HepG2 (cell line): Measurements from ENCODE around the gene KLHL13. TPM values are rescaled to one million over a fixed set of nuclear protein-coding genes. Genes with fewer than 3 reads are reported as not detected.

Experiments
- ATAC-seq: fragments of 200-7000 bp; cut with Tn5 transposase; 3 replicates; pipeline ENCODE4 v1.9.1; 2020; ENCODE audit warnings: mild to moderate bottlenecking, moderate library complexity
- BruUV-seq: library from RNA; stranded (reverse); fragments of 400-500 nt; replicated peaks from 2 replicates; lab custom pipeline; 2021; lab: Mats Ljungman, UMichigan
- CTCF ChIA-PET: fragments of 300-600 bp; formaldehyde crosslinking; extraction: SDS; loops from one replicate; lab custom pipeline; 2021; ENCODE audit warnings: low total read pairs, inconsistent platforms, low intra/inter-chr PET ratio; lab: Yijun Ruan, JAX
- POLR2A ChIA-PET: fragments of 350-600 bp; sonication (Branson Sonifier 250); formaldehyde crosslinking; loops from one replicate; lab custom pipeline; 2020; ENCODE audit warnings: antibody characterized with exemption, inconsistent platforms; lab: Yijun Ruan, JAX
- DNase-seq: peaks from one replicate; pipeline ENCODE4 v3.0.0-alpha.2; 2015; ENCODE audit warnings: low spot score
- FAIRE-seq: peaks from 3 replicates; lab custom pipeline; 2011; peaks lifted over from hg19 to GRCh38; lab: Jason Lieb, UNC
- H2AFZ ChIP-seq: one replicate; pipeline ENCODE4 v1.6.1; 2011; ENCODE audit warnings: low read length, inconsistent platforms
- H3K27ac ChIP-seq: fragments of 300-600 bp; 3 replicates; pipeline ENCODE4 v1.8.0; 2011; ENCODE audit warnings: mixed run types, mild to moderate bottlenecking, mixed read lengths, low read length, inconsistent platforms; ENCODE audit not compliant: insufficient read depth; ENCODE audit errors: extremely low read length
- H3K27me3 ChIP-seq, 2 experiments: fragments of 200-600 bp in 1 of 2; 2 replicates in 1 of 2; 3 replicates in 1 of 2; pipeline versions ENCODE4 v1.6.0 to v1.8.0; 2011; ENCODE audit warnings: low read length in 2 of 2, mild to moderate bottlenecking in 2 of 2, moderate library complexity in 2 of 2, inconsistent platforms in 1 of 2; ENCODE audit not compliant: insufficient read depth in 2 of 2, control insufficient read depth in 1 of 2
- H3K36me3 ChIP-seq, 2 experiments: fragments of 200-600 bp in 1 of 2; replicated peaks in 1 of 2; 2 replicates in 1 of 2; 3 replicates in 1 of 2; pipeline versions ENCODE4 v1.5.1 to v1.8.0; 2011; ENCODE audit warnings: low read length in 2 of 2, inconsistent platforms in 1 of 2; ENCODE audit not compliant: insufficient read depth in 2 of 2, control insufficient read depth in 1 of 2
- H3K4me1 ChIP-seq: 2 replicates; pipeline ENCODE4 v1.5.1; 2012; ENCODE audit warnings: low read length, inconsistent platforms; ENCODE audit not compliant: insufficient read depth
- H3K4me2 ChIP-seq: 2 replicates; pipeline ENCODE4 v1.6.0; 2011; ENCODE audit warnings: low read depth, low read length, inconsistent platforms
- H3K4me3 ChIP-seq, 3 experiments: fragments of 200-600 bp in 1 of 3; sonication (generic), shearing (Covaris generic) in 1 of 3; replicated peaks in 1 of 3; 2 replicates each; pipeline ENCODE4 v1.5.1; 2011 to 2016; ENCODE audit warnings: low read length in 3 of 3, inconsistent platforms in 2 of 3, low read depth in 2 of 3, mild to moderate bottlenecking in 2 of 3, control low read depth in 1 of 3, mixed read lengths in 1 of 3; ENCODE audit not compliant: insufficient read depth in 1 of 3
- H3K79me2 ChIP-seq: one replicate; pipeline ENCODE4 v1.6.1; 2011; ENCODE audit warnings: low read length, inconsistent platforms; ENCODE audit not compliant: insufficient read depth
- H3K9ac ChIP-seq: 2 replicates; pipeline ENCODE4 v1.6.0; 2011; ENCODE audit warnings: mild to moderate bottlenecking, low read depth, low read length, inconsistent platforms; ENCODE audit not compliant: insufficient read depth
- H3K9me3 ChIP-seq: 2 replicates; pipeline ENCODE4 v1.5.1; 2012; ENCODE audit warnings: mild to moderate bottlenecking, low read length
- H4K20me1 ChIP-seq: 2 replicates; pipeline ENCODE4 v1.6.0; 2011; ENCODE audit warnings: inconsistent platforms, mild to moderate bottlenecking, low read length, moderate library complexity; ENCODE audit not compliant: insufficient read depth
- ESRRA ChIP-seq: sonication (generic); formaldehyde crosslinking; IDR thresholded peaks from 2 replicates; pipeline ENCODE4 v1.5.1; 2020; ENCODE audit warnings: mild to moderate bottlenecking, low read depth, missing genetic modification reagents
- GFI1 ChIP-seq: sonication (generic); formaldehyde crosslinking; IDR thresholded peaks from 2 replicates; pipeline ENCODE4 v1.5.0; 2020; ENCODE audit warnings: missing genetic modification reagents, mild to moderate bottlenecking, borderline replicate concordance
- NR2C2 ChIP-seq: sonication (generic); formaldehyde crosslinking; IDR thresholded peaks from 2 replicates; pipeline ENCODE4 v1.4.0; 2020; ENCODE audit warnings: missing genetic modification reagents, mild to moderate bottlenecking, moderate library complexity, borderline replicate concordance
- ZBTB7B ChIP-seq: sonication (generic); formaldehyde crosslinking; IDR thresholded peaks from 2 replicates; pipeline ENCODE4 v1.4.0; 2020; ENCODE audit warnings: missing genetic modification reagents
- ZEB1 ChIP-seq: IDR thresholded peaks from 2 replicates; pipeline ENCODE4 v1.6.1; 2012; ENCODE audit warnings: mild to moderate bottlenecking, low read depth, inconsistent platforms; ENCODE audit not compliant: insufficient replicate concordance
- ZNF326 ChIP-seq: sonication (generic); formaldehyde crosslinking; IDR thresholded peaks from 2 replicates; pipeline ENCODE4 v1.4.0; 2020; ENCODE audit warnings: missing genetic modification reagents, borderline replicate concordance
- ZNF383 ChIP-seq: sonication (generic); formaldehyde crosslinking; IDR thresholded peaks from 2 replicates; pipeline ENCODE4 v1.4.0; 2020; ENCODE audit warnings: missing genetic modification reagents, mild to moderate bottlenecking, borderline replicate concordance
- WGBS: methylation state at CpG from one replicate; pipeline ENCODE4 v1.1.6; 2017; ENCODE audit warnings: low lambda C conversion rate; 5-methylcytosine and 5-hydroxymethylcytosine counted together
- in situ Hi-C: cut with HindIII; loops from 2 replicates; pipeline ENCODE4 v1.10.0; 2017; ENCODE audit warnings: low pct_unique_long_range_greater_than_20kb; ENCODE audit not compliant: extremely low pct_ligation_motif_present
- intact Hi-C: fragments of 100-400 bp; cut with micrococcal nuclease; formaldehyde crosslinking; loops from one replicate; pipeline ENCODE4 v1.10.0; 2022; ENCODE audit not compliant: unreplicated experiment
- polyA plus RNA-seq, 8 experiments: library from polyadenylated mRNA; depleted of rRNA in 3 of 8; stranded (reverse) in 7 of 8; unstranded in 1 of 8; fragments of >200 nt; fragmentation: Illumina TruSeq in 4 of 8; extraction: Trizol in 4 of 8; gene quantifications; 2 replicates each; pipeline versions ENCODE4 v1.2.1 to v1.2.3, GENCODE V29; 2011 to 2016; ENCODE audit warnings: low read depth in 4 of 8, missing spikeins in 1 of 8, mixed read lengths in 1 of 8; ENCODE audit not compliant: insufficient read depth in 1 of 8
- total RNA-seq, 5 experiments: library from RNA; depleted of rRNA; stranded (reverse); fragments of >200 nt; fragmentation: Illumina TruSeq; extraction: Trizol; gene quantifications; 2 replicates each; pipeline ENCODE4 v1.2.3, GENCODE V29; 2016; ENCODE audit warnings: low read depth in 1 of 5

Gene KLHL13
- total and polyA plus RNA-seq, 2 of the 13 experiments (the other 11 are each of a cell fraction or from before 2014, with no cell fraction given): 0.28 to 1.6 TPM

DNA sequence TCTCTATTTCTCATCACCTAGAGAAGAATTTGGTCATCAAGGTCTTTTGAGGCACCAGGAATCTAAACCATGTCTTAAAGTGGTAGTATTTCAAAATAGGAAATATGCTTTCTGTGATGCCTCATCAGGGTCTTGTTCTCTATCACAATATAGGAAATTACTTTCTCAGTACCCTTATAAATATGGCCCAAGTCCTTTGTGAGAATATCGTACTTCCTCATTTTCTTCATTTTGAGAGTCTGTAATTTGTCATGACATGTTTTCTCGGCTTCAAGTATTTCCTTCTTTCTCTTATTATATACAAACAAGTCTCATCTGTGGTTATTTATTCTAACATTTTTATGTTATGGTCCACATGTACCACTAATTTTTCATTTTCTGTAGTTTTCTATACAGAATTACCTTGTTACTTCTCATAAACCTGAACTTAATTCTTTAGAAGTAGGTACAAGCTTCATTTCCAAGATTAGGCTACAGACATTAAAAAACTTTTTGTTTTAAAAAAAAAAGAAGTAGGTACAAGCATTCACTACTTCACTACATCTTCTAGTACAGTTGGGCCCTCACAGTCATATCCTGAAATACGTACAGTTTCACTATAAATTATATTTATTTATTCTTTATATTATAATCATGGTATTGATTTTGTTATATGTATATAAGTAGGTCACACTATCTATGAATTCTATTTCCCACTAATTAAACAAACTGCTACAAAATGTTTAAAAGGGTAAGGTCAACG, 54.4 kb downstream of the KLHL13 start:
- H3K4me2 ChIP-seq: no peak overlapping the region
- H3K79me2 ChIP-seq: no peaks in the 10 kb centered on the region
- H3K27me3 ChIP-seq: no peaks in the 10 kb centered on the region
- POLR2A ChIA-PET: no interaction called here
- H3K4me3 ChIP-seq: no peak overlapping the region
- DNase-seq: no peak
- H3K4me1 ChIP-seq: no peaks in the 10 kb centered on the region
- CTCF ChIA-PET: no interaction called here
- H3K27ac ChIP-seq: no peak overlapping the region
- no peak for FAIRE-seq
- H4K20me1 ChIP-seq: no peaks in the 10 kb centered on the region
- H3K9ac ChIP-seq: no peak overlapping the region
- WGBS: 12% methylated on average over 4 of the region's 4 CpGs
- no peaks in the 10 kb centered on the region for H3K9me3 ChIP-seq
- no peak overlapping the region for H2AFZ ChIP-seq
- no peak for TF ChIP-seq GFI1 (CRISPR knock-in tag)
- TF ChIP-seq NR2C2: no peak
- no peak for TF ChIP-seq ZNF326 (CRISPR knock-in tag)
- no peak for TF ChIP-seq ZBTB7B
- in situ Hi-C loops (no loop called here), intact Hi-C loops (no loop called here)
- no peaks in the 10 kb centered on the region for H3K36me3 ChIP-seq
- ATAC-seq: no peak
- BruUV-seq: no TSS peak

DNA sequence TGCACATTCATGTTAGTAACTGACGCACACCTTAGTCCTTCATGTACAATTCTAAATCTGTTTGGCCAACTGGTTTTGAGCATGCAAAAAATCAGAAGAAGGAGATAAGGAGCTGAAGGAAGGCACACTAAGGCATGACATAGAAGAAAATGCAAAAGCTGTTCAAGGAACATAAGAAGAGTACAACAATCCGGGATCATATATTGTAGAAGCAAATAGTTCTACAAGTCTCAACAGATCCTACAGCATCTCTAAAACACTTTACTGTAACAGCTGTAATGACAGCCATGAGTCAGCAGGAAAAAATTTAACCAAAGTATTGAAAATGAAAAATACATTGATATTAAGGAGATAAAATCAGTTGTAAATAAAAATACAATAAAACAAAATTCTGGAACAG, 57.7 kb downstream of the KLHL13 start:
- DNase-seq (no peak), FAIRE-seq (no peak), ATAC-seq (no peak)
- Histone ChIP-seq H3K9ac (no peak overlapping the region), H3K36me3 (no peaks in the 10 kb centered on the region), H2AFZ (no peak overlapping the region), H4K20me1 (no peaks in the 10 kb centered on the region), H3K27me3 (no peaks in the 10 kb centered on the region), H3K9me3 (no peaks in the 10 kb centered on the region), H3K4me1 (no peaks in the 10 kb centered on the region), H3K4me2 (no peak overlapping the region), H3K27ac (no peak overlapping the region), H3K79me2 (no peaks in the 10 kb centered on the region), H3K4me3 (no peak overlapping the region)
- no TSS peak for BruUV-seq
- intact Hi-C loops (no loop called here), in situ Hi-C loops (no loop called here)
- ChIA-PET CTCF (no interaction called here), POLR2A (no interaction called here)
- 86% methylated on average over 2 of the region's 2 CpGs for WGBS
- no peak for TF ChIP-seq ZEB1
- TF ChIP-seq ZNF383 (CRISPR knock-in tag): no peak
- TF ChIP-seq ESRRA (CRISPR knock-in tag): no peak
